Suppressor macrophage treated with lipopolysaccharide for 4 hours (primary cell): Measurements from ENCODE around the gene YY2.
"Not testable (repeated sequence)": the region's sequence is repeated elsewhere in the genome, so short reads cannot be mapped to it uniquely, and the experiment has no call there.

Source experiments
- DNase-seq: peaks from one replicate; pipeline ENCODE4 v3.0.0-alpha.2; 2020

Gene YY2

GRCh38 chrX:21855937-21856415 lies at the start of gene YY2:
Gene YY2, plus strand, starts transcription at chrX:21855987. Its CDS starts 498 bp downstream, at chrX:21856485.
- DNase-seq, result no peak

GRCh38 chrX:21806691-21807090 lies 49.1 kb upstream of the YY2 start:
- DNase-seq, result peak; percentile 40

- no peak for DNase-seq
These were observed 44.0 kb upstream of the YY2 start for GRCh38 chrX:21811832-21812231.

GRCh38 chrX:21812628-21813027 lies 43.2 kb upstream of the YY2 start:
- DNase-seq, result no peak

GRCh38 chrX:21813612-21814368 lies 42.0 kb upstream of the YY2 start:
- DNase-seq, result no peak

GRCh38 chrX:21816136-21816535 lies 39.7 kb upstream of the YY2 start:
- DNase-seq, result no peak

GRCh38 chrX:21820170-21820569 lies 35.6 kb upstream of the YY2 start:
- not testable (repeated sequence) for DNase-seq

GRCh38 chrX:21821875-21822274 lies 33.9 kb upstream of the YY2 start:
- no peak for DNase-seq

GRCh38 chrX:21831496-21831895 lies 24.3 kb upstream of the YY2 start:
- no peak for DNase-seq

- no peak for DNase-seq
These were observed 18.7 kb upstream of the YY2 start for GRCh38 chrX:21837056-21837455.

GRCh38 chrX:21838937-21839333 lies 16.9 kb upstream of the YY2 start:
- peak; percentile 30 for DNase-seq

- peak; percentile 80 for DNase-seq
These were observed 16.2 kb upstream of the YY2 start, which contains the start of gene MBTPS2 for GRCh38 chrX:21839334-21840192. Gene MBTPS2, plus strand, starts transcription at chrX:21839617. Its CDS starts 118 bp downstream, at chrX:21839735.

GRCh38 chrX:21840193-21840545 lies 15.6 kb upstream of the YY2 start:
- no peak for DNase-seq

GRCh38 chrX:21843179-21843578 lies 12.6 kb upstream of the YY2 start:
- no peak for DNase-seq

GRCh38 chrX:21845096-21845495 lies 10.7 kb upstream of the YY2 start:
- no peak for DNase-seq

- no peak for DNase-seq
These were observed 8.4 kb upstream of the YY2 start for GRCh38 chrX:21847342-21847741.

GRCh38 chrX:21853578-21853977 lies 2.2 kb upstream of the YY2 start:
- DNase-seq, result no peak

- DNase-seq, result no peak
These were observed 717 bp downstream of the YY2 start for GRCh38 chrX:21856504-21856903.

- peak; percentile 37 for DNase-seq
These were observed 7.5 kb downstream of the YY2 start for GRCh38 chrX:21863241-21863640.

GRCh38 chrX:21865436-21865835 lies 9.6 kb downstream of the YY2 start:
- DNase-seq, result no peak

- no peak for DNase-seq
These were observed 14.7 kb downstream of the YY2 start for GRCh38 chrX:21870494-21870893.

GRCh38 chrX:21873063-21873775 lies 17.4 kb downstream of the YY2 start:
- DNase-seq, result no peak

- DNase-seq, result not testable (repeated sequence)
These were observed 18.4 kb downstream of the YY2 start for GRCh38 chrX:21874182-21874581.
